ENCODE measurements around the gene CCDC127.

DNA sequence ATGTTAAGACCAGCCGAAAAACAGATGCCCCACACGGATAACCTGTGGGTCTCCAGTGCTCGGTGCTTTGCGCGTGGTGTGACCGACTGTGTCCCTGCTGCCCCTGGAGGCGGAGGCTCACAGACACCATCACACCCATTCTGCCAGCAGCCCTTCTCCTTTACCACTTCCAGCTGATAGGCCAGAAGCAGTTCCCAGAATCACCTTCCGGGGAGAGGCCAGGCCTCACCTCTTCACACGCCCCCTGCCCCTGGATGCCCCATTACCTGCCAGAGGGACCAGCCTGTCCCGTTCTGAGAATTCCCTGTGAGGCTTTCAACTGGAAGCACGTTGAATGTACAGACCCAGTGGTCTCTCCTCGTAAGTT, 48.2 kb downstream of the CCDC127 start:
- TF ChIP-seq, protein P1, sequence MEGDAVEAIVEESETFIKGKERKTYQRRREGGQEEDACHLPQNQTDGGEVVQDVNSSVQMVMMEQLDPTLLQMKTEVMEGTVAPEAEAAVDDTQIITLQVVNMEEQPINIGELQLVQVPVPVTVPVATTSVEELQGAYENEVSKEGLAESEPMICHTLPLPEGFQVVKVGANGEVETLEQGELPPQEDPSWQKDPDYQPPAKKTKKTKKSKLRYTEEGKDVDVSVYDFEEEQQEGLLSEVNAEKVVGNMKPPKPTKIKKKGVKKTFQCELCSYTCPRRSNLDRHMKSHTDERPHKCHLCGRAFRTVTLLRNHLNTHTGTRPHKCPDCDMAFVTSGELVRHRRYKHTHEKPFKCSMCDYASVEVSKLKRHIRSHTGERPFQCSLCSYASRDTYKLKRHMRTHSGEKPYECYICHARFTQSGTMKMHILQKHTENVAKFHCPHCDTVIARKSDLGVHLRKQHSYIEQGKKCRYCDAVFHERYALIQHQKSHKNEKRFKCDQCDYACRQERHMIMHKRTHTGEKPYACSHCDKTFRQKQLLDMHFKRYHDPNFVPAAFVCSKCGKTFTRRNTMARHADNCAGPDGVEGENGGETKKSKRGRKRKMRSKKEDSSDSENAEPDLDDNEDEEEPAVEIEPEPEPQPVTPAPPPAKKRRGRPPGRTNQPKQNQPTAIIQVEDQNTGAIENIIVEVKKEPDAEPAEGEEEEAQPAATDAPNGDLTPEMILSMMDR (conservative IDR thresholded peaks at IDR 0.05): no peak
- no peak for TF ChIP-seq EZH2 (IDR thresholded peaks at IDR 0.05; ENCODE audit: low read depth)

Data from PC-9 (cell line).